HEK293T (cell line): ENCODE data around the gene NUP35.

Experiments
- BHLHE40 ChIP-seq: fragments of 450-650 bp; IDR thresholded peaks from 2 replicates; pipeline ENCODE4 v1.6.1; 2016; ENCODE audit warnings: mild to moderate bottlenecking, moderate library complexity, borderline replicate concordance
- CTBP1 ChIP-seq: fragments of 450-650 bp; IDR thresholded peaks from 2 replicates; pipeline ENCODE4 v1.6.1; 2016; ENCODE audit warnings: borderline replicate concordance
- ELF4 ChIP-seq: fragments of 450-650 bp; IDR thresholded peaks from 2 replicates; pipeline ENCODE4 v1.6.1; 2017; ENCODE audit warnings: antibody characterized with exemption
- FOXA1 ChIP-seq: fragments of 450-650 bp; IDR thresholded peaks from 2 replicates; pipeline ENCODE4 v1.6.1; 2016; ENCODE audit warnings: mild to moderate bottlenecking
- FOXK2 ChIP-seq: fragments of 450-650 bp; IDR thresholded peaks from 2 replicates; pipeline ENCODE4 v1.6.1; 2016; ENCODE audit warnings: mild to moderate bottlenecking
- FOXM1 ChIP-seq: fragments of 450-650 bp; IDR thresholded peaks from 2 replicates; pipeline ENCODE4 v1.6.1; 2017; ENCODE audit warnings: mild to moderate bottlenecking, borderline replicate concordance
- L3MBTL2 ChIP-seq: fragments of 450-650 bp; conservative IDR thresholded peaks from 2 replicates; pipeline ENCODE4 v1.6.1; 2016; ENCODE audit warnings: mild to moderate bottlenecking
- NFRKB ChIP-seq: fragments of 450-650 bp; IDR thresholded peaks from 2 replicates; pipeline ENCODE4 v1.6.1; 2016; ENCODE audit warnings: mild to moderate bottlenecking, moderate library complexity
- SP1 ChIP-seq: fragments of 450-650 bp; IDR thresholded peaks from 2 replicates; pipeline ENCODE4 v1.6.1; 2017
- SUZ12 ChIP-seq: fragments of 450-650 bp; IDR thresholded peaks from 2 replicates; pipeline ENCODE4 v1.6.1; 2016; ENCODE audit warnings: mild to moderate bottlenecking
- TARDBP ChIP-seq: fragments of 450-650 bp; IDR thresholded peaks from 2 replicates; pipeline ENCODE4 v1.6.1; 2016
- ZNF384 ChIP-seq: fragments of 450-650 bp; IDR thresholded peaks from 2 replicates; pipeline ENCODE4 v1.6.1; 2016

- no peak for TF ChIP-seq TARDBP
- TF ChIP-seq FOXK2: no peak
- no peak for TF ChIP-seq FOXA1
- no peak for TF ChIP-seq FOXM1
- TF ChIP-seq ELF4: no peak
- TF ChIP-seq NFRKB: no peak
- TF ChIP-seq CTBP1: no peak
- TF ChIP-seq SP1: no peak
- TF ChIP-seq ZNF384: no peak
- no peak for TF ChIP-seq SUZ12
- TF ChIP-seq L3MBTL2: no peak
- TF ChIP-seq BHLHE40: no peak
These were observed 1.6 kb downstream of the NUP35 start for GRCh38 chr2:183125659-183126341.
